HG02588 (cell line): ENCODE measurements around the gene ADCK2.
A peak's percentile ranks its signal among the peaks of the same experiment; 100 is the strongest.
"Not testable (repeated sequence)": the region's sequence is repeated elsewhere in the genome, so short reads cannot be mapped to it uniquely, and the experiment has no call there.

Experiments
- ATAC-seq: cut with Tn5 transposase; IDR thresholded peaks from one replicate; pipeline ENCODE4 v1.9.1; 2021; ENCODE audit warnings: mild to moderate bottlenecking, moderate library complexity; ENCODE audit not compliant: unreplicated experiment

Gene ADCK2, protein sequence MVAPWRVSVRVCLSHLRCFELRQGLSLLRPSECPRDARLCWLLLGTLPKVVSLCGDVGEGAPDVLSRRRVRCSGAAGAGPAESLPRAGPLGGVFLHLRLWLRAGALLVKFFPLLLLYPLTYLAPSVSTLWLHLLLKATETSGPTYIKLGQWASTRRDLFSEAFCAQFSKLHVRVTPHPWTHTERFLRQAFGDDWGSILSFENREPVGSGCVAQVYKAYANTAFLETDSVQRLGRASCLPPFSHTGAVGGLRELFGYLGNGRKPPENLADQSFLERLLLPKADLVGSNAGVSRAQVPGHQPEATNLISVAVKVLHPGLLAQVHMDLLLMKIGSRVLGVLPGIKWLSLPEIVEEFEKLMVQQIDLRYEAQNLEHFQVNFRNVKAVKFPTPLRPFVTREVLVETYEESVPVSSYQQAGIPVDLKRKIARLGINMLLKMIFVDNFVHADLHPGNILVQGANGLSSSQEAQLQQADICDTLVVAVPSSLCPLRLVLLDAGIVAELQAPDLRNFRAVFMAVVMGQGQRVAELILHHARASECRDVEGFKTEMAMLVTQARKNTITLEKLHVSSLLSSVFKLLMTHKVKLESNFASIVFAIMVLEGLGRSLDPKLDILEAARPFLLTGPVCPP

GRCh38 chr7:140672382-140673062 is at the start of gene ADCK2:
TSS of gene ADCK2 (plus strand) at chr7:140672945. CDS start at chr7:140673331, 386 bp downstream.
- ATAC-seq: peak; percentile 64

- no peak for ATAC-seq
Observed at GRCh38 chr7:140623980-140624379, 48.8 kb upstream of the ADCK2 start.

GRCh38 chr7:140624392-140625191 is 48.2 kb upstream of the ADCK2 start:
- ATAC-seq: no peak

DNA sequence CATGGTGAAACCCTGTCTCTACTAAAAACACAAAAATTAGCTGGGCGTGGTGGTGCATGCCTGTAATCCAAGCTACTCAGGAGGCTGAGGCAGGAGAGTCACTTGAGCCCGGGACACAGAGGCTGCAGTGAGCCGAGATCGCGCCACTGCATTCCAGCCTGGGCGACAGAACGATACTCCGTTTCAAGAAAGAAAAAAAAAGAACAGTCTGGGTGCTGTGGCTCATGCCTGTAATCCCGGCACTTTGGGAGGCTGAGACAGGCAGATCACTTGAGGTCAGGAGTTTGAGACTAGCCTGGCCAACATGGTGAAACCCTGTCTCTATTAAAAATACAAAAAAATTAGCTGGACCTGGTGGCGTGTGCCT is 47.6 kb upstream of the ADCK2 start:
- ATAC-seq: not testable (repeated sequence)

DNA sequence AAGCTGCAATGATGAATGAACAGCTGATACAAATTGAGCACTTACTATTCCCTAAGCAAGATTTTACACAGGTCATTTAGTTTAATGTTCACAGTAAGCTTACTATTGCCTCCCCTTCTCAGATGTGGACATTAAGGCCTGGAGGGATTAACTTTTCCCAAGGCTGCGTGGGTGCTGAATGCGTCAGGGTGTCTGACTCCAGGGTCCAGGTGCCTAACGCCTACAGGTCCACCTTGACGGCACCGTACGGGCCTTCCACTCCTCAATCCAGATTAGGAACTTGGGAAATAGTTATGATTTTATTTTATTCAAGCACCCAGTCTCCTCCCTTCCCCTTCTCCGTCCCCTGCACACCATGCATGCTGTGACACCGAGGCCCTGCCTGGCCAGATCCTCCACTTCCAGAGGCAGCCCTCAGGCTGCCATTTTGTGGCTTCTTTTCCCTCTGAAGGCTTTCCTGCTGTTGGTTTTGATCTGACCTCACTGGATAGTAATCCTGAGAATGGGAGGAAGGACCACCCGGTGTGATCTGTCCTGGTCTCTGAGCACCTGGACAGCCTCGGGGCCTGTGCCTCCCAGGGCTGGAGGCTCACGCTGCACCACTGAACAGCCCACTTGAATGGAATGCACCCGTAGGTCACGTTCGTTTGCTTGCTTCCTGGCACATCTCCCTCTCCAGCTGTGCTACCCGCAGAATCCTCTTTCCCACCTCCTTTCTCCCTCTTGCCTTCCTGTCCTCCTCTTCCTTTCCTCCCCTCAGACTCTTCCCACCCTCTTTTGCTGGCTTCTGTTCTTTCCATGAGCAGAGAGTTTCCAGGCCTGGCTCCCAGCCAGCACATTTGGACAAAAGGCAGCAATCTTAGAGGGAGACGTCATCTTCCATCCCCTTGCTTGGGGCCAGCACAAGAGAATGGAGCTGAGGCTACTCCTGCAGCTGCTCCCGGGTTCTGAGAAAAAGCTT is 46.6 kb upstream of the ADCK2 start:
- no peak for ATAC-seq

GRCh38 chr7:140631021-140631420 is 41.7 kb upstream of the ADCK2 start:
- ATAC-seq: no peak

DNA sequence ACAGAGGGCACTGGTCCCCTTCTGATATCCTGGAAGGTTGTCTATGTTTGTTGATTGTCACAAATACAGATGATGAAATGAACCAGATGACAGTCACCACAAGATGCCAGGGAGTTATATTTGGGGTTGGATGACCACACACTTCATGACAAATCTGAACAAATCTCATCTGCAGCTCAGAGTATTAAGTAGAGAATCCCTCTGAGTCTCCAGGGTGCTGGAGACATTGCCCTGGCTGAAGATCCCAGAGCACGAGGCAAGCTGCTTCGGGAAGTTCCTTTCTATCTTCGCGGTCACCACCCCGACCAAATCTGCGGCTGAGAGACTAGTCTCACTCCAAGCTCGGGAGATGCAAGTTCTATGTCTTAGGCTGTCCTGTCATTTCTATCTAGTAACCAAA is 41.1 kb upstream of the ADCK2 start:
- ATAC-seq: no peak

- ATAC-seq: no peak
Observed at GRCh38 chr7:140635345-140635744, 37.4 kb upstream of the ADCK2 start.

GRCh38 chr7:140635816-140636215 is 36.9 kb upstream of the ADCK2 start:
- no peak for ATAC-seq

GRCh38 chr7:140637400-140637799 is 35.3 kb upstream of the ADCK2 start:
- no peak for ATAC-seq

DNA sequence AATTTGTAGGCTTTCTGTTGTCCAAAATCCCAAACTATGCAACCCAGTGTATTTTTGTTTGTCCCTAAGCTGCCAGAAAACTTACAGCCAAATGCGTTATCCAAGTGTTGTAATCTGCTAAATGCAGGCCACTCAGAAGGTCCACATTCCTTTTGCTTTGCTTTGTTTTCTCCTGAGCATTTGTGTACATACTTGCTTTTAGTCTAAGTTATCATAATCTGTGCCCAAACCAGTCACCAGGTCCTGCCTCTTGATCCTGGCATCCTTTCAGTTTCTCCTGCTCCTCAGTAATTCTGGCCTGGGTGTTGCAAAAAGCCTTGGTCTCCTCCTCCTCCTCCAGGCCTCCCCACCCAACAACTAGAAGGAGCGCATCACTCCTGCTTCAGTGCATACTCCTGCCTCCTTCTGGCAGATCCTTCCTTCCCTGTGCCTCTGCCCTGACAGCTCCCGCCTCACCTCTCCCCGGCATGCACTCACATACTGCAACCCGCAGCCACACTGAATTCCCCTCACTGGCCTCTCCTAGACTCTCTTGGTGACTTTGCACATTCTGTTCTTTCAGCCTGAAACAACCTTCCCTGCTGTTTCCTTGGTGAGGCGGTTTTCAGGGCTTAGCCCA is 34.5 kb upstream of the ADCK2 start:
- ATAC-seq: no peak

DNA sequence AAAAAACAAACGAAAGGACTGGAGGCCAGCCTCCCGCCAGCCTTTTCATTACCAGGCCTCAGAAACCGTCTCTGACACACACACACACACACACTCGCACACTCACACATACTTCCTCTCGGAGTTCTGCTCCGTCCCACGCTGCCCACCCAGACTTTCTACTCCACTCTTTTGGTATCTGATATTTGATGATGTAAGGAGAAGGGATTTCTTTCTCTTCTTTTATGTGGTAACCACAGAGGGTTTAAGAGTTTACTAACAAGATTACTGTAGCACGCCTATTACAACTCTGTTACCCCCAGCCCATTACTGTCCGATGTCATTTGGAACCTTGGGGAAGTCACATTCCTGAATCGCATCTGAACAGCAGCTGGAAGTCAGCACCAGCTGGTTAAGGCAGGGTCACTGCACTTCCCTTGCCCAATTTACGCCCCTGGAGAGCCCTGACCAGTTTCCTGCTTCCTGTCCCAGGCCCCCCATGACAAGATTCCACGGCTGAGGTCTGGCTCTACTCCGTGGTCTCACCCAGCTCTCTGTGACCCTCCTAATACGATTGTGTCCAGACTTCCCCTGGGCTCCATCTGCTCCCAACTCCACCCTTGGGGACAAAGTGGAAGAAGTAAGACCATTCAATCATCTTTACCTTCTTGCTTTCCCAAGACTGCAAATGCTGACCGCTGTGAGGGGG is 33.2 kb upstream of the ADCK2 start:
- no peak for ATAC-seq

DNA sequence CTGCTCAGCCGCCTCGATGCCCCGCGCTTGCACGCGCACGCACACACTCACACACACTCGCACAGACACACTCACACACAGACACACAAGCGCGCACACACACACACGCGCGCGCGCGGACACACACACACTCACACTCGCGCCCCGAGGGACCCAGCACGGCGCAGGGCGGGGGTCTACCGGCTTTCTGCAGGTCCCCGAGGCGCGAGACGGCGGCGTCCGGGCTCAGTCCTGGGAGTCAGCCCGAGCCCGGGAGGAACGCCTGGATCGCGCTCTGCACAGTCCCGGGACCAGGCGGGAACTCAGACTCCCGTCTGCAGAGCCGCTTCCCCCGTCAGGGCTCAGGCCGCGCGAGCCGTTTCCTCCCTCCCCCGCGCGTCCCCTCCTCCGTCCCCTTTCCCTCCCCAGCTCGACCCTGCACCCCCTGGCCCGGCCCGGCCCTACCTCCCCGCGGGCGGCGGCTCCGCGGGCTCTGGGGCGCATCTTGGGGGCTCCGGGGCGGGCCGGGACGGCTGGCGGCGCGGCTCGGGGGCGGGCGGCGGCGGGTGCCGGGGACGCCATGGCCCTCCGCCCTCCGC is 32.6 kb upstream of the ADCK2 start:
- no peak for ATAC-seq

GRCh38 chr7:140640727-140641523 is 31.8 kb upstream of the ADCK2 start, which contains the start of gene DENND2A:
TSS of gene DENND2A (minus strand) at chr7:140640813. CDS start at chr7:140602397, 38,416 bp downstream.
- no peak for ATAC-seq

DNA sequence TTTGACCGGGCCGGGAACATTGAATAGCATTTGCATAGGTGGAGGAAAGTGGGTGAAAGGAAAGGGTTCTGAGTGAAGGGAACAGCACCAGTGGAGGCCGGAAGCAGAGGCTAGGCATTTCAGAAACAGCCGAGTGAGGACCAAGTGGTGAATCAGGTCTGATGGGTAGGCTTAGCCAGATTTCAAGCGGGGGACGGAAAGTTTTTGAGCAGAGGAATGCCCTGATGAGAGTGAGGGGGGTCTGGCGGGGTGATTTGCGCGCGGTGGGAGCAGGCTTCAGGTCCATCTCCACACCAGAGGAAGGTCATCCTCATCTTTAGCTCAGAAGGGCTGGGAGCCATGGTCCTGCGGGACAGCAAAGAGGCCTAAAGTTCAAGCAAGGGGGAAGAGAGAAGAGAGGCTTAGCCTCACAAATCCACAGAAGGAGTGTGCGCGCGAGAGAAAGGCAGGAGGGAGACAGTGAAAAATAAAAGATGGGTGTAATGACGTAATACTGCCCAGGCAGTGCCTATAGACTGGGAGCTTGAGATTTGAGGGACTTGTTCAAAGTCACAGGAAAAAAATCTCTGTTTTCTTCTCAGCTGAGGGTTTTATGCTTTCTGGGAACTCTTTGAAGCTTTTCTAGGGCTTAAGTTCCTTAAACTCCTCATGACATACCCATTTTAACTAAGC is 31.1 kb upstream of the ADCK2 start:
- no peak for ATAC-seq

GRCh38 chr7:140643416-140643815 is 29.3 kb upstream of the ADCK2 start:
- ATAC-seq: no peak

DNA sequence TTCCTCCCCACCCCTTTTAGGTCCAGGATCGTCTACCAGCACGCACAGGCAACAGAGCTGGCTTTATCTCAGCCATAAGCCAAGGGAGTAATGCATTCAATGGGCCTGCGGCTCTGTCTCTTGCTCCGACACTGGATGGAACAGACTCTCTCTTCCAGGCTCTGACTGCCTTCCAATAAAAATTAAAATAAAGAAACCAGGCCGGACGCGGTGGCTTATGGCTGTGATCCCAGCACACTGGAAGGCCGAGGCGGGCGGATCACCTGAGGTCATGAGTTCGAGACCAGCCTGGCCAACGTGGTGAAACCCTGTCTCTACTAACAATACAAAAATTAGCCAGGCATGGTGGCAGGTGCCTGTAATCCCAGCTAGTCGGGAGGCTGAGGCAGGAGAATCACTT is 28.0 kb upstream of the ADCK2 start:
- not testable (repeated sequence) for ATAC-seq
